Measurements from ENCODE around the gene MAP3K13.
A peak's percentile ranks its signal among the peaks of the same experiment; 100 is the strongest.

The MAP3K13 gene

GRCh38 chr3:185353225-185353624 lies 9.7 kb upstream of the MAP3K13 start:
- Histone ChIP-seq H3K4me3 (ENCODE audit: low read depth, low read length, poor library complexity, severe bottlenecking) (no peak overlapping the region), H3K9me3 (ENCODE audit: low read length) (no peaks in the 10 kb centered on the region), H3K27me3 (ENCODE audit: insufficient read depth, low read length) (no peaks in the 10 kb centered on the region), H3K79me2 (ENCODE audit: insufficient read depth, low read length) (no peaks in the 10 kb centered on the region), H3K4me2 (ENCODE audit: low read length) (no peak overlapping the region), H3K36me3 (ENCODE audit: insufficient read depth, low read length) (no peaks in the 10 kb centered on the region), H3K9me2 (ENCODE audit: low read depth, low read length) (no peaks in the 10 kb centered on the region), H3K4me1 (ENCODE audit: insufficient read depth, low read length, severe bottlenecking) (no peaks in the 10 kb centered on the region), H3F3A (ENCODE audit: insufficient read depth, low read length) (no peaks in the 10 kb centered on the region), H4K20me1 (ENCODE audit: insufficient read depth, low read length) (no peaks in the 10 kb centered on the region), H3K27ac (ENCODE audit: low read depth, low read length, poor library complexity, severe bottlenecking) (no peak overlapping the region), H3K9ac (ENCODE audit: low read length) (no peak overlapping the region), H2AFZ (ENCODE audit: low read length) (no peak overlapping the region)
- TF ChIP-seq EZH2 (IDR thresholded peaks at IDR 0.05; ENCODE audit: borderline replicate concordance, low read length): no peak
- no peak for TF ChIP-seq CTCF (IDR thresholded peaks at IDR 0.05; ENCODE audit: low read length)

GRCh38 chr3:185353823-185354614 lies 8.9 kb upstream of the MAP3K13 start:
- Histone ChIP-seq H3K4me2 (ENCODE audit: low read length) (no peak overlapping the region), H3K79me2 (ENCODE audit: insufficient read depth, low read length) (no peaks in the 10 kb centered on the region), H2AFZ (ENCODE audit: low read length) (no peak overlapping the region), H3K4me1 (ENCODE audit: insufficient read depth, low read length, severe bottlenecking) (no peaks in the 10 kb centered on the region), H3K9me3 (ENCODE audit: low read length) (no peaks in the 10 kb centered on the region), H3K36me3 (ENCODE audit: insufficient read depth, low read length) (no peaks in the 10 kb centered on the region), H3K9me2 (ENCODE audit: low read depth, low read length) (no peaks in the 10 kb centered on the region), H3K27ac (ENCODE audit: low read depth, low read length, poor library complexity, severe bottlenecking) (no peak overlapping the region), H4K20me1 (ENCODE audit: insufficient read depth, low read length) (no peaks in the 10 kb centered on the region), H3K4me3 (ENCODE audit: low read depth, low read length, poor library complexity, severe bottlenecking) (no peak overlapping the region), H3K27me3 (ENCODE audit: insufficient read depth, low read length) (no peaks in the 10 kb centered on the region), H3K9ac (ENCODE audit: low read length) (no peak overlapping the region), H3F3A (ENCODE audit: insufficient read depth, low read length) (no peaks in the 10 kb centered on the region)
- TF ChIP-seq EZH2 (IDR thresholded peaks at IDR 0.05; ENCODE audit: borderline replicate concordance, low read length) (no peak), CTCF (IDR thresholded peaks at IDR 0.05; ENCODE audit: low read length) (peak; percentile 68)

- Histone ChIP-seq H3K9me3 (ENCODE audit: low read length) (no peaks in the 10 kb centered on the region), H3K4me3 (ENCODE audit: low read depth, low read length, poor library complexity, severe bottlenecking) (no peak overlapping the region), H3F3A (ENCODE audit: insufficient read depth, low read length) (no peaks in the 10 kb centered on the region), H3K27me3 (ENCODE audit: insufficient read depth, low read length) (no peaks in the 10 kb centered on the region), H3K79me2 (ENCODE audit: insufficient read depth, low read length) (no peaks in the 10 kb centered on the region), H3K4me2 (ENCODE audit: low read length) (no peak overlapping the region), H3K9me2 (ENCODE audit: low read depth, low read length) (no peaks in the 10 kb centered on the region), H3K27ac (ENCODE audit: low read depth, low read length, poor library complexity, severe bottlenecking) (no peak overlapping the region), H2AFZ (ENCODE audit: low read length) (no peak overlapping the region), H4K20me1 (ENCODE audit: insufficient read depth, low read length) (no peaks in the 10 kb centered on the region), H3K9ac (ENCODE audit: low read length) (no peak overlapping the region), H3K4me1 (ENCODE audit: insufficient read depth, low read length, severe bottlenecking) (no peaks in the 10 kb centered on the region), H3K36me3 (ENCODE audit: insufficient read depth, low read length) (no peaks in the 10 kb centered on the region)
- TF ChIP-seq CTCF (IDR thresholded peaks at IDR 0.05; ENCODE audit: low read length): no peak
- no peak for TF ChIP-seq EZH2 (IDR thresholded peaks at IDR 0.05; ENCODE audit: borderline replicate concordance, low read length)
Measured at GRCh38 chr3:185356499-185356898, 6.4 kb upstream of the MAP3K13 start.
